ENCODE data around the gene RAPGEF2.
A peak's percentile ranks its signal among the peaks of the same experiment; 100 is the strongest.
"Not testable (repeated sequence)": the region's sequence is repeated elsewhere in the genome, so short reads cannot be mapped to it uniquely, and the experiment has no call there.

The RAPGEF2 gene, protein sequence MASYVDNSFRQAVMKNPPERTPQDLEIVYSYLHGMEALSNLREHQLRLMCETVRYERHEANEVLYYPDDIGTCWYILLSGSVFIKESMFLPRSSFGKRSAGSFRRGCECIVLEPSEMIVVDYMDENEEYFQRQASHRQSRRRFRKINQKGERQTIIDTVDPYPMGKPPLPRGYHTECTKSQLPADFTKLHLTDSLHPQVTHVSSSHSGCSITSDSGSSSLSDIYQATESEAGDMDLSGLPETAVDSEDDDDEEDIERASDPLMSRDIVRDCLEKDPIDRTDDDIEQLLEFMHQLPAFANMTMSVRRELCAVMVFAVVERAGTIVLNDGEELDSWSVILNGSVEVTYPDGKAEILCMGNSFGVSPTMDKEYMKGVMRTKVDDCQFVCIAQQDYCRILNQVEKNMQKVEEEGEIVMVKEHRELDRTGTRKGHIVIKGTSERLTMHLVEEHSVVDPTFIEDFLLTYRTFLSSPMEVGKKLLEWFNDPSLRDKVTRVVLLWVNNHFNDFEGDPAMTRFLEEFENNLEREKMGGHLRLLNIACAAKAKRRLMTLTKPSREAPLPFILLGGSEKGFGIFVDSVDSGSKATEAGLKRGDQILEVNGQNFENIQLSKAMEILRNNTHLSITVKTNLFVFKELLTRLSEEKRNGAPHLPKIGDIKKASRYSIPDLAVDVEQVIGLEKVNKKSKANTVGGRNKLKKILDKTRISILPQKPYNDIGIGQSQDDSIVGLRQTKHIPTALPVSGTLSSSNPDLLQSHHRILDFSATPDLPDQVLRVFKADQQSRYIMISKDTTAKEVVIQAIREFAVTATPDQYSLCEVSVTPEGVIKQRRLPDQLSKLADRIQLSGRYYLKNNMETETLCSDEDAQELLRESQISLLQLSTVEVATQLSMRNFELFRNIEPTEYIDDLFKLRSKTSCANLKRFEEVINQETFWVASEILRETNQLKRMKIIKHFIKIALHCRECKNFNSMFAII (N-terminal part only)

DNA sequence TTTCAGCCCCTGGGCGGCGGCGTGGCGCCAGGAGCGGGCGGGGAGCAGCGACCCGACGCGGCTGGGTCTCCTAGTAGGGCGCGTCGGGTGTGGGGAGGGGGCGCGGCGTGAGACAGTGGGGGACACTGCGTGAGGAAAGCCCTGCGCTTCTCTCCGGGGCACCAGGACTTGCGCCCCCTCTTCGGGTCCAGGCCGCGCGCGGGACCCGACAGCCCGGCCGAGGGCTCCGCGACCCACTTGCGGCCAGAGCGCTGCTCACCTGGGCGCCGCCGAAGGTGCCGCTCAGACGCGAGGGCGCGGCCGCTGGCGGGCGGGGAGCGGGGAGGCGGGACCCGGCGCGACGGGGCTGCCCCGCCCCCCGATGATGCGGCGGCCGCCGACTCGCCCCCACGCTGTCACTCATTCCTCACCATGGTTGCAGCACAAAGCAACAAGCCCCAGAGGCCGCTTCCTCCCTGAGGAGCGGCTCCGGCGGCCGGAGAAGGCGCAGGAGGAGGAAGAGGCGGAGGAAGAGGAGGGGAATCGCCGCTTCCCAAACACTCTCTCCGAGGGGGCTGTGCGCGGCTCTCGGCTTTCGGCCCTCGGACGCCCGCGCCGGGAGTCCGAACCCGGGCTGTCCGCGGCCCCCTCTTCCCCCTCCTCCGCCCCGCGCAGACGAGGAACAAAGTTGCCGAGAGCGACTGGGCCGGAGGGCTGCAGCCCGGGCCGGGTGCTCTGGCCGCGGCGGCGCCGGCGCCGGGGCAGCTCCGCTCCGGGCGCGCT is at the start of gene RAPGEF2:
TSS of gene RAPGEF2 (plus strand) at position 458 of the 762 bp plus-strand sequence. CDS start 1,084 bp downstream, outside the sequence.
- DNase-seq: peak; percentile 89 to 90

GRCh38 chr4:159055833-159056232 is 47.0 kb upstream of the RAPGEF2 start:
- DNase-seq: no peak

DNA sequence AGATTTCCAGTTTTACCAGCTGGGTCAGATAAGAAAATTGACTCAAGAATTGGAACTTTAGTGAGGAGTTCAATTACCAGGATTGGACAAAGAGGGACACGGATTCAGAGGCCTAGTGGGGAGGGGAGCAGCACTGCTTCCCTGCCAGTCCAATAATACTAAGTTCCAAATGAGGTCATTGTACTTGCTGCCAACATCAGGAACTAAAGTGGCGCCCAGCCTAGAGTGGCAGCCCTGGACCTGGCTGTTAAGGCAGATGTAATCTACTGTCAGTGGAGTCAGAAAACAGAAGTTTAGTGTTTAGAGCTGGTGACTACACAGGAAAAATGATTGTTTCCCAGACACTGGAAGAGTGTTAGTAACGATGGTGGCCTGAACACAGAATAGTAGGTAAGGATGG is 42.7 kb upstream of the RAPGEF2 start:
- DNase-seq: no peak

GRCh38 chr4:159062381-159062780 is 40.5 kb upstream of the RAPGEF2 start:
- no peak for DNase-seq

DNA sequence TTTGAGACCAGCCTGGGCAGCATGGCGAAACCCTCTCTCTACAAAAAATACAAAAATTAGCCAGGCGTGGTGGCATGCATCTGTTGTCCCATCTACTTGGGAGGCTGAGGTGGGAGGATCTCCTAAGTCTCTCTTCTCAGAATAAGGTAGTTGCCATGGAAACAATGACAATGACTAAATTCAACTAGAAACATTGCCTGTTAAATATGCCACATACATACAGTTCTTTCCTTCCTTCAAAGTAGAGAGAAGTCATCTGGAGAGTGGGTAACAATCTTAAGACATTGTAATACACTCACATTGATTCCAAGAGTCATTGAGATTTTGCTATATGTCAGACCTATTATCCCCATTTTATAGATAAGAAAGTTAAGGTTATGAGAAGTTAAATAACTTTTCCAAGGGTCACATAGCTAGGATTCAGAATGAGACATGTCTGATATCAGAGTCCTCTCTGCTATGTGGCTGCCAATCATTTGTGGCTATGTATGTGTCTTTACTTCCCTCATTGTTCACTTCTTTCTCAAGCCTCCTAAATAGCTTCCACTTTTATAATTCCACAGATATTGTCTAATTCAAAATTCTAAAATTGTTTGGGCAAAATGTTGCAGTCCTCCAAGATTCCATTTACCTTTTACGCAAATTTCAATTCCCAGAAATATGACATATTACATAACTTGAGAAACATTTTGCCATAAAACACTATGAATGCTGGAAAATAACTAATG is 37.2 kb upstream of the RAPGEF2 start:
- DNase-seq: no peak

DNA sequence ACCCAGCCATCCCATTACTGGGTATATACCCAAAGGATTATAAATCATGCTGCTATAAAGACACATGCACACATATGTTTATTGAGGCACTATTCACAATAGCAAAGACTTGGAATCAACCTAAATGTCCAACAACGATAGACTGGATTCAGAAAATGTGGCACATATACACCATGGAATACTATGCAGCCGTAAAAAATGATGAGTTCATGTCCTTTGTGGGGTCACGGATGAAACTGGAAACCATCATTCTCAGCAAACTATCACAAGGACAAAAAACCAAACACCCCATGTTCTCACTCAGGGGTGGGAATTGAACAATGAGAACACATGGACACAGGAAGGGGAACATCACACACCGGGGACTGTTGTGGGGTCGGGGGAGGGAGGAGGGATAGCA is 34.7 kb upstream of the RAPGEF2 start:
- DNase-seq: not testable (repeated sequence)

DNA sequence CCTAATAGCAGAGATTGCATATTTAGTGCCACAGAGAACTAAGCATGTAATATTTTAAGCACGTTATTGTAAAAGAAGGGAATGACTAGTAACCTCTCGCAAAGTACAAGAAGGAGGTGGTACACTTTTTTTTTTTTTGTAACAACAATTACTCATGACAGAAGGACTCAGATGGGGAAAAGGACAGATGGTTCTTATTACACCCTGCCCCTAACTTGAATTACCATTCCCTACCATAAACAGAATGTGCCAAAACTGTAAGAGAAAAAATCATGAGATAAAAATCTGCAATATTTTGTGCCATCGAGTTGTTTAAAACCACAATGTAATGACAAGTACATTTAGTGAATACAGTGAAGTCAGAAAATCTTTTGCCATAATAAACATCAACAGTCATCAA is 33.0 kb upstream of the RAPGEF2 start:
- no peak for DNase-seq

DNA sequence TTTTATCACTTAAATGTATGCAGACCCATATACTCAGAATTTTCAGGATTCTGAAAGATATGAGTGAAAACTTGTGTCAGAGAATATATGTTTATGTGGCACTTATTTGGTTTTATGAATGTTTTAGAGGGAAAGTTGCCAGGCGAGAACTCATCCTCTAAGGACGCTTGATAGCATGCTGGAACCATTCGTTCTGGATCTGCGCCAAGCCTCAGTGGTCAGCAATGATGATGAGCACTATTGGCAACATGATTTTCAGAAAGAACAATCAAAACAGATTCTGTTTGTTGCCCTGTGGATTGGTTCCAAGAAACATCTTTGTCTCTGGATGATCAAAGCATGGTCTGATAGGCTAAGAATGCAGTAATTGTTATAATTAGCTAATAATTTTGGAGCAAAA is 32.1 kb upstream of the RAPGEF2 start:
- DNase-seq: no peak

DNA sequence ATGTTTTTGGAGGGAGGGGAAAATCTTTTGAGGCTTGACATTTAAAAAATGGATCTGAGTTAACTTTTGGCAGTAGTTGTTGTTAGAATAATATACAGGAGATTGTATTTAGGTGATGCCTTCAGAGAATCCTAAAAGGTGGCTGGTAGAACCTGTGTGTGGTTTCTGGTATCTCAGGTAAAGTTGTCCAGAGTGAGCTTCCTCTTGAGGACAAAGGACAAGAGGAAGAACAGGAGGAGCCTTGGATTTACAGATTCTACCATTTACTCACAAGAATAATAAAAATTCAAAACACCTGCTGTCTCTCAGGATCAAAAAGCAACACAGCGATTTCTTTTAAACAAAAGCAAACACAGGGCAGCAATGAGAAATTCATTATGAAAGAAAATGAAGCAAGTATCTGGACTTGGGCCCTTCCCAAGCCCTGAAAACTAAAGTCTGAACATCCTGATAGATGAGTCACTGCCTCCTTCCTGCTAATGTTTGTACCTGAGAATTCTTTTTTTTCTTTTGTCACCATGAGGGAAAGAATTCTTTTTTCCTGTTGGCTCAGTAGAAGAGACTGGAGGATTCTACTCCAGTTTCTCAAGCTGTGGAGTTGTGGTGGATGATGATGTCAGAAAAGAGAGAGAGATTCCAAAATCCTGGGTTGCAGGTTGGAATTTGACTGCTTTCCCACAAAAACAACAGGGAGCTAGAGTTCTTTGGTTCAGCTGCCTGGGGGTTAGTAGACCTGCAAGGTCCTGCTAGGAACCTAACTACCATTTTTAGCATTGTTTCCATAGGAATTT is 31.5 kb upstream of the RAPGEF2 start:
- DNase-seq: no peak

DNA sequence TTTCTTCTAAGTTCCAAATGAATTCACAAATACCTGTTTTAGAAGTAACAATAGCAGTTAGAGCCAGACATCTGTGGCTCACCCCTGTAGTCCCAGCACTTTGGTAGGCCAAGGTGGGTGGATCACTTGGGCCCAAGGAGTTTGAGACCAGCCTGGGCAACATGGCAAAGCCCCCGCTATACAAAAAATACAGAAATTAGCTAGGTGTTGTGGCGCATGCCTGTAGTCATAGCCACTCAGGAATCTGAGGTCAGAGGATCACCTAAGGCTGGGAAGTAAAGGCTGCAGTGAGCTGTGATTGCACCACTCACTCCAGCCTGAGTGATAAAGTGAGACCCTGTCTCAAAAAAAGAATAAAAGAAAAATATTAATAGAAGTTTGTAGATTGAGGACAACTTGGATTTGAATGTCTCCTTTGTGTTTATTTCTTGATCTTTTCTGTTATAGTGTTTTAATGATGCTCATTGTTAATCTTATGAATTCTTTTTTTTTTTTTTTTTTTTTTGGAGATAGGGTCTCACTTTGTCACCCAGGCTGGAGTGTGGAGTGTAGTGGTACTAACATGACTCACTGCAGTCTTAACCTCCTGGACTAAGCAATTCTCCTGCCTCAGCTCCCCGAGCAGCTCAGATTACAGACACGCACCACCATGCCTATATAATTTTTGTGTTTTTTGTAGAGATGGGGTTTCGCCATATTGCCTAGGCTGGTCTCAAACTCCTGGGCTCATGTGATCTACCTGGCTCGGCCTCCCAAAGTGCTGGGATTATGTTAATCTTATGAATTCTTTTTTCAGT is 30.7 kb upstream of the RAPGEF2 start:
- no peak for DNase-seq

GRCh38 chr4:159075531-159075932 is 27.3 kb upstream of the RAPGEF2 start:
- DNase-seq: no peak

DNA sequence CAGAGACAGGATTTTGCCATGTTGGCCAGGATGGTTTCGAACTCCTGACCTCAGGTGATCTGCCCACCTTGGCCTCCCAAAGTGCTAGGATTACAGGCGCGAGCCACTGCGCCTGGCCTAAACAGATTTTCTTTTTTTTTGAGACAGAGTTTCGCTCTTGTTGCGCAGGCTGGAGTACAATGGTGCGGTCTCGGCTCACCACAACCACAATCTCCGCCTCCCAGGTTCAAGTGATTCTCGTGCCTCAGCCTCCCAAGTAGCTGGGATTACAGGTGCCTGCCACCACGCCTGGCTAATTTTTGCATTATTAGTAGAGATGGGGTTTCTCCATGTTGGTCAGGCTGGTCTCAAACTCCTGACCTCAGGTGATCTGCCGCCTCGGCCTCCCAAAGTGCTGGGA is 25.9 kb upstream of the RAPGEF2 start:
- DNase-seq: not testable (repeated sequence)

DNA sequence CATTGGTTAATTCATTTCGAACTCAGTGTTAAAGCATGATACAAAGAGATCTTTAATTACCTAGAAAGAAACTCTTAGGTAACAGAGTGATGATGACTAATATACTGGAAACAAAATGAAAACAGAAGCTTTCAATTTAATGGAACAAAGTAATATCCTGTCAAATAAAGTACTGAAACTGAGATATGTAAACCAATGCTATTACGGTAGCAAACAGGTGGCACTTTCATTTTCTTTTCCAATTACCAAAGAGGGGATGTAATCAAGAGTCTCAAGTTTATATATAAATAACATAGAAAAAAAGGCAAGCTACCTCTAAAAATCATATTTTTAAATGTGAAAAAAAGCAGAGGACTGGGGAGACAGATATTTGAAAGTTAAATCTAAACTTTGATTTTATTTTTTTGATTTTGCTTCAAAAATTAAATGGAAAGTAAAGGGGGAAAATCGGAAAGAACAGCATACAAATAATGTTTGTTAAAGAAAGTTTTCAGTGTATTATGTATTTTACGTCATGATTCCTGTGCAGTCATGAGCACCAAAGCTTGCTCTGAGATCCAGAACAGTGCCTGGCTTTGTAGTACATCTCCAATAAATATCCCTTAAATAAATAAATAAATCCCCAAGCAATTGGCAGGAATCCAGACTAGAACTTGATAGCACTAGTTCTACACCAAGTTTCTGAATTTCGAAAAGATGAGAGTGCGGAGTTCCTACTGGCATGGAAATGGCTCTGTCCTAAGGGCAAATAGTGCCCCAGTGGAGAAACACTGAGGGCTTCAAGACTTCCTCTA is 25.0 kb upstream of the RAPGEF2 start:
- peak in 1 of 2 donors; percentile 47 for DNase-seq

DNA sequence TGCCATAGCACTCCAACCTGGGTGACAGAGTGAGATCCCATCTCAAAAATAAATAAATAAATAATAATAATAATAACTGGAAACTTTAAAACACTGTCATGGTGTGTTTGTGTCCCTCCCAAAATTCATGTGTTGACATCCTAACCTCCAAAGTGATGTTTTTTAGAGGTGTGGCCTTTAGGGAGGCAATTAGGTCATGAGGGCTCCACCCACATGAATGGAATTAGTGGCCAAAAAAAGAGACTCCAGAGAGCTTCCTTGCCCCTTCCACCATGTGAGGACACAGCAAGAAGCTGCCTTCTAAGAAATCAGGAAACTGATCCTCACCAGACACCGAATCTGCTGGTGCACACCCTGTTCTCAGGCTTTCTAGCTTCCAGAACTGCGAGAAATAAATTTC is 23.8 kb upstream of the RAPGEF2 start:
- no peak for DNase-seq

DNA sequence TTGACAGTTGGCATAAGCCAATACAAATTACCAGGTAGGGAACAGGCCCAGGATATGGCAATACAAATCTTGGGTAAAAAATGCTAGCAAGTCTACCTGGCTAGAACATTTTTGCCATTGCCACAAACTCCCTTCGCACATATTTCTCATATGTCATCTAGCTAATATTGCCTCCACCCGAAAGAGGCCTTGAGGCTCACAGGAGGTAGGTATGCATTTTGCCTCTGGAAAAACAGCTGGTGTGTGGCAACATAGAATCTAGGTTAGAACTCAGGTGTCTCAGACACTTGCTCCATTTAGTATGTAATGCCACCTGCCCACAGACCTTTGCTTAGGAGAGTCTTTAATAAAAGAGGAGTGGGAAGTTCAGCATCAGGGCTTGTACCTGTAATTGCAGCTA is 16.3 kb upstream of the RAPGEF2 start:
- DNase-seq: no peak

DNA sequence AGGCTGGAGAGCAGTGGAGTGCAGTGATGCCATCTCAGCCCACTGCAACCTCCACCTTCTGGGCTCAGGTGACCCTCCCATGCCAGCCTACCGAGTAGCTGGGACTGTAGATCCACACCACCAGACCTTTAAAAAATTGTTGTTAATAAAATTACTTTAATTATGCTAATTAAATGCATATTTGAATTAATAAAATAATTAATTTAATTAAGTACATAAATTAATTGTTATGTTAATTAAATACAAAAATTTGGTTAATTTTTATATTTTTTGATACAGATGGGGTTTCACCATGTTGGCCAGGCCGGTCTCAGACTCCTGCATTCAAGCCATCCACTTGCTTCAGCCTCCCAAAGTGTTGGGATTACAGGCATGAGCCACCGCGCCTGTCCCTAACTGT is 12.6 kb upstream of the RAPGEF2 start:
- no peak for DNase-seq

DNA sequence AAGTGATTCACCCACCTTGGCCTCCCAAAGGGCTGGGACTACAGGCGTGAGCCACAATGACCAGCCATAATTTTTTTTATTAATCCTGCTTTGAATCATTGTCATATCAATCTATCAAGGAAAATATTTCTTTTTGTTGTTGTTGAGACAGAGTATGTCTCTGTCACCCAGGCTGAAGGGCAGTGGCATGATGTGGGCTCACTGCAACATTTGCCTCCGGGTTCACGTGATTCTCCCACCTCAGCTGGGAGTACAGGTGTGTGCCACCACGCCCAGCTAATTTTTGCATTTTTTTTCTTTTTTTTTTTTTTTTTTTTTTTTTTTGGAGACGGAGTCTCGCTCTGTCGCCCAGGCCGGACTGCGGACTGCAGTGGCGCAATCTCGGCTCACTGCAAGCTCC is 8.7 kb upstream of the RAPGEF2 start:
- not testable (repeated sequence) for DNase-seq

GRCh38 chr4:159096434-159096833 is 6.4 kb upstream of the RAPGEF2 start:
- DNase-seq: no peak

DNA sequence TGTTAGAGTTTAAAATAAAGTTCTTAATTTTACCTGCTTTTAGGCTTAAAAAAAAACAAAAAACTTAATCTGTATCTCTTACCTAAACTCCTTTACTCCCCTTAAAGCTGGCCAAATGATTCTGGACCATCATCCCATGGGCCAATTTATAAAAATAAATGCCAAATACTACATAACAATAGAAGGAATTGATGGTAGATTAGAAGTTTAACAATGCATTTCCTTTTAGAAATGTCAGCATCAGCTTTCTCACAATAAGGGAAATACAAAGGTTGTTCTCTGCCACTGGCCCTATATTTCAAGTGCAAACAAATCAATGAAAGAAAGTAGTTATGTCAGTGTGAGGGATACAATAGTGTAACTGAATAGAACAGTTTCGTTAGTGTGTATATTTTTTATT is 5.7 kb upstream of the RAPGEF2 start:
- DNase-seq: no peak

GRCh38 chr4:159097785-159098184 is 5.1 kb upstream of the RAPGEF2 start:
- DNase-seq: no peak

Measured in CD4-positive, alpha-beta T cell treated with Interleukin-4 for 1 hour (primary cell).